Keratinocyte (primary cell): ENCODE data around the gene TNS3.

Source experiments
- EZH2 ChIP-seq: IDR thresholded peaks from one replicate; pipeline ENCODE4 v1.6.1; 2012; ENCODE audit warnings: inconsistent platforms, mild to moderate bottlenecking, low read length, moderate library complexity
- TF ChIP-seq, protein P1 (sequence below), 3 experiments: IDR thresholded peaks in 1 of 3; conservative IDR thresholded peaks in 1 of 3; optimal IDR thresholded peaks in 1 of 3; 2 replicates in 2 of 3; 3 replicates in 1 of 3; pipeline versions ENCODE3 to v1.5.1; 2011; ENCODE audit warnings: low read length in 3 of 3, mild to moderate bottlenecking in 3 of 3, moderate library complexity in 2 of 3, control low read depth in 1 of 3, inconsistent platforms in 1 of 3; ENCODE audit not compliant: insufficient read depth in 2 of 3; ENCODE audit errors: extremely low read depth in 1 of 3

DNA sequence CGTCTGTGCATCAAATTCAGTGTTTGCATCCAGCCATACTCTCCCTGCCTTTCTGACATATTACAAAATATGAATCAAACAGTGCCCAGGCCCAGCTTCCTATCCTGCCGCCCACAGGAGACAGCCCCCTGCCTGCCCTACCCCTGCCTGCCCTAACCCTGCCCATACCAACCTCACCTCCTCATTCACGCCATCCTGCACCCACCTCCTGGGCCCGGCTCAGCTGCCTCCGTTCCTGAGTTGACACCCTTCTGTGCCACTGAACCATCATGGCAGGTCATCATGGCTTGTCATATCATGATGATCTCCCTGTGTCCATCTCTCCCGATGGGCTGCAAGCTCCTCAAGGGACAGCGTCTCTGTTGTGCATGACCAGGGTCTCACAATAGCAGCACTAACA is 72.3 kb downstream of the TNS3 start:
- TF ChIP-seq, protein P1, sequence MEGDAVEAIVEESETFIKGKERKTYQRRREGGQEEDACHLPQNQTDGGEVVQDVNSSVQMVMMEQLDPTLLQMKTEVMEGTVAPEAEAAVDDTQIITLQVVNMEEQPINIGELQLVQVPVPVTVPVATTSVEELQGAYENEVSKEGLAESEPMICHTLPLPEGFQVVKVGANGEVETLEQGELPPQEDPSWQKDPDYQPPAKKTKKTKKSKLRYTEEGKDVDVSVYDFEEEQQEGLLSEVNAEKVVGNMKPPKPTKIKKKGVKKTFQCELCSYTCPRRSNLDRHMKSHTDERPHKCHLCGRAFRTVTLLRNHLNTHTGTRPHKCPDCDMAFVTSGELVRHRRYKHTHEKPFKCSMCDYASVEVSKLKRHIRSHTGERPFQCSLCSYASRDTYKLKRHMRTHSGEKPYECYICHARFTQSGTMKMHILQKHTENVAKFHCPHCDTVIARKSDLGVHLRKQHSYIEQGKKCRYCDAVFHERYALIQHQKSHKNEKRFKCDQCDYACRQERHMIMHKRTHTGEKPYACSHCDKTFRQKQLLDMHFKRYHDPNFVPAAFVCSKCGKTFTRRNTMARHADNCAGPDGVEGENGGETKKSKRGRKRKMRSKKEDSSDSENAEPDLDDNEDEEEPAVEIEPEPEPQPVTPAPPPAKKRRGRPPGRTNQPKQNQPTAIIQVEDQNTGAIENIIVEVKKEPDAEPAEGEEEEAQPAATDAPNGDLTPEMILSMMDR (optimal IDR thresholded peaks at IDR 0.05 in 1 of 3, IDR thresholded peaks at IDR 0.05 in 1 of 3, conservative IDR thresholded peaks at IDR 0.05 in 1 of 3; ENCODE audit: extremely low read depth in 1 of 3, insufficient read depth in 2 of 3, low read length in 3 of 3): no peak
- no peak for TF ChIP-seq EZH2
